BE2C (cell line): ENCODE results near the gene POU2F2.

Experiments
- DNase-seq: peaks from one replicate; pipeline ENCODE4 v3.0.0-alpha.2; 2020
- H3K27me3 ChIP-seq: fragments of 250-450 bp; sonication (Bioruptor Pico); 2 replicates; pipeline ENCODE4 v1.5.1; 2020; ENCODE audit warnings: mild to moderate bottlenecking
- H3K36me3 ChIP-seq: fragments of 250-450 bp; sonication (Bioruptor Pico); 2 replicates; pipeline ENCODE4 v1.5.1; 2020; ENCODE audit warnings: mild to moderate bottlenecking
- H3K4me1 ChIP-seq: fragments of 250-450 bp; sonication (Bioruptor Pico); 2 replicates; pipeline ENCODE4 v1.5.1; 2020
- H3K4me3 ChIP-seq: 2 replicates; pipeline ENCODE4 v1.5.1; 2011; ENCODE audit warnings: low read depth, low read length
- H3K9me3 ChIP-seq: fragments of 250-450 bp; sonication (Bioruptor Pico); 2 replicates; pipeline ENCODE4 v1.5.1; 2020
- TF ChIP-seq, protein P1 (sequence below): IDR thresholded peaks from 2 replicates; pipeline ENCODE4 v1.5.1; 2012; ENCODE audit warnings: mild to moderate bottlenecking, low read depth, low read length

POU2F2 gene

DNA sequence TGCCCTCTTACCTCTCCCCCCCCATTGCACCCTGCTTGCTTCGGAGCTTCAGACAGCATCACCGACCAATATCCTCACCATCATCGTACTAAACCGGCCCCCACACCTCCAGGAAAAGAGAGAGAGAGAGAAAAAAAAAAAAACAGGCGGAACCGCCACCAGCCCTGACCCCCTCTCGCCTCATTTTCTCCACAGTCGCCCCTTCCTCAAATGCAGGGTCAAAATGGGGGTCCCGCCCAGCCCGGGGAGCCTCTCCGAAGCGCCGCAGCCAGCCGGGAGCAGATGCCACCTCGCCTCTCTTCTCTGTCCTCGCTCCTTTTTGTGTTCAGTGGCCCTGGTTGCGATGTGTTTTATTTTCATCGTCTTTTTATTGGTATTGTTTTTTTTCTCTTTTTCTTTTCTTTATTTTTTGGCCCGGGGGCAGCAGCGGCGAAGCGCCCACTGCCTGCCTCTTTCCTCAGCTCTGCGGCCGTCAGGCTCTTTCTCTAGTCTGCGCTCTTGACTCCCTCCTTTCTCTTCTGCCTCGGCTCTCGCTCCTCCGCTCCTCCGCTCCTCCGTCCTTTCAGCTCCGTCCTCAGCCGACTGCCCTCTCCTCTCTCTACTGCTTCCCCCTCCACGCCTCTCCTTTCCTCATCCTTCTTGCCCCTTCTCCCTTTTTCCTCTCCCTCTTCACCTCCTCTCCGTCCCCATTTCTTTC is 43.9 kb upstream of the POU2F2 start:
- peak; percentile 47 for DNase-seq
- Histone ChIP-seq H3K27me3 (peaks cover 32% of the 10 kb centered on the region), H3K36me3 (no peaks in the 10 kb centered on the region), H3K4me3 (peak overlapping the region; percentile 65), H3K4me1 (no peaks in the 10 kb centered on the region), H3K9me3 (no peaks in the 10 kb centered on the region)
- TF ChIP-seq, protein P1, sequence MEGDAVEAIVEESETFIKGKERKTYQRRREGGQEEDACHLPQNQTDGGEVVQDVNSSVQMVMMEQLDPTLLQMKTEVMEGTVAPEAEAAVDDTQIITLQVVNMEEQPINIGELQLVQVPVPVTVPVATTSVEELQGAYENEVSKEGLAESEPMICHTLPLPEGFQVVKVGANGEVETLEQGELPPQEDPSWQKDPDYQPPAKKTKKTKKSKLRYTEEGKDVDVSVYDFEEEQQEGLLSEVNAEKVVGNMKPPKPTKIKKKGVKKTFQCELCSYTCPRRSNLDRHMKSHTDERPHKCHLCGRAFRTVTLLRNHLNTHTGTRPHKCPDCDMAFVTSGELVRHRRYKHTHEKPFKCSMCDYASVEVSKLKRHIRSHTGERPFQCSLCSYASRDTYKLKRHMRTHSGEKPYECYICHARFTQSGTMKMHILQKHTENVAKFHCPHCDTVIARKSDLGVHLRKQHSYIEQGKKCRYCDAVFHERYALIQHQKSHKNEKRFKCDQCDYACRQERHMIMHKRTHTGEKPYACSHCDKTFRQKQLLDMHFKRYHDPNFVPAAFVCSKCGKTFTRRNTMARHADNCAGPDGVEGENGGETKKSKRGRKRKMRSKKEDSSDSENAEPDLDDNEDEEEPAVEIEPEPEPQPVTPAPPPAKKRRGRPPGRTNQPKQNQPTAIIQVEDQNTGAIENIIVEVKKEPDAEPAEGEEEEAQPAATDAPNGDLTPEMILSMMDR = no peak

- H3K4me1 ChIP-seq = no peaks in the 10 kb centered on the region
- H3K27me3 ChIP-seq = peaks cover 32% of the 10 kb centered on the region
- H3K4me3 ChIP-seq = no peak overlapping the region; the same call in 1 of the 2 replicates
- no peak for DNase-seq
- H3K9me3 ChIP-seq = no peaks in the 10 kb centered on the region
- no peaks in the 10 kb centered on the region for H3K36me3 ChIP-seq
- TF ChIP-seq, protein P1 = no peak
These were observed 42.9 kb upstream of the POU2F2 start for GRCh38 chr19:42174958-42175734.

- Histone ChIP-seq H3K9me3 (no peaks in the 10 kb centered on the region), H3K4me3 (no peak overlapping the region), H3K36me3 (no peaks in the 10 kb centered on the region), H3K4me1 (no peaks in the 10 kb centered on the region), H3K27me3 (peaks cover 32% of the 10 kb centered on the region)
- TF ChIP-seq, protein P1 = no peak
- DNase-seq = no peak
These were observed 41.9 kb upstream of the POU2F2 start for GRCh38 chr19:42174188-42174587.

GRCh38 chr19:42173695-42174094 is 41.4 kb upstream of the POU2F2 start:
- Histone ChIP-seq H3K27me3 (peaks cover 27% of the 10 kb centered on the region), H3K4me1 (no peaks in the 10 kb centered on the region), H3K9me3 (no peaks in the 10 kb centered on the region), H3K4me3 (no peak overlapping the region), H3K36me3 (no peaks in the 10 kb centered on the region)
- no peak for DNase-seq
- TF ChIP-seq, protein P1 = no peak

GRCh38 chr19:42172261-42172660 is 40.0 kb upstream of the POU2F2 start:
- Histone ChIP-seq H3K27me3 (peaks cover 13% of the 10 kb centered on the region), H3K36me3 (no peaks in the 10 kb centered on the region), H3K9me3 (no peaks in the 10 kb centered on the region), H3K4me3 (no peak overlapping the region), H3K4me1 (no peaks in the 10 kb centered on the region)
- TF ChIP-seq, protein P1 = no peak
- DNase-seq = no peak

DNA sequence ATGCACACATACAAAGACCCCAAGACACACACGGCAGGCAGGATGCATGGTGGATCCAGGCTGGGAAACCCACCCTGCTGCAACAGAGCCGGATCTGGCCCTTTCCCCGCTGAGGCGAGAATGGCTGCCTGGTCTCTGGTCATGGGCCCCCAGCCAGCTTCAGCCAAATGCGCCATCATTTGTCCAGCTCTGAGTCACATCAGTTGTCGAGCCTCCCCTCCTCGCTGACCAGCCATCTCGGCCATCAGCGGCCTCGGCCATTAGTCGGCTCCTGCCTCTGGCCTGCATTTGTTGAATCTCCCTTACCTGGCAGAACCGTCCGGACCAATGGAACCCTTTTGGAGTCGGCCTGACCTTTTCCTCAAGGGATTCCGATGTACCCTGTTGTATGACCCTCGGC is 38.5 kb upstream of the POU2F2 start:
- no peak overlapping the region for H3K4me3 ChIP-seq
- DNase-seq = no peak
- no peaks in the 10 kb centered on the region for H3K36me3 ChIP-seq
- H3K9me3 ChIP-seq = no peaks in the 10 kb centered on the region
- H3K27me3 ChIP-seq = peaks cover 6% of the 10 kb centered on the region
- TF ChIP-seq, protein P1 = no peak
- H3K4me1 ChIP-seq = no peaks in the 10 kb centered on the region
